Endothelial cell of hepatic sinusoid (primary cell): ENCODE measurements around the gene CELF1.

Source experiments
- in situ Hi-C: cut with HindIII; loops from 2 replicates; pipeline ENCODE4 v1.10.0; 2017; ENCODE audit warnings: low sequenced_read_pairs

Gene CELF1

DNA sequence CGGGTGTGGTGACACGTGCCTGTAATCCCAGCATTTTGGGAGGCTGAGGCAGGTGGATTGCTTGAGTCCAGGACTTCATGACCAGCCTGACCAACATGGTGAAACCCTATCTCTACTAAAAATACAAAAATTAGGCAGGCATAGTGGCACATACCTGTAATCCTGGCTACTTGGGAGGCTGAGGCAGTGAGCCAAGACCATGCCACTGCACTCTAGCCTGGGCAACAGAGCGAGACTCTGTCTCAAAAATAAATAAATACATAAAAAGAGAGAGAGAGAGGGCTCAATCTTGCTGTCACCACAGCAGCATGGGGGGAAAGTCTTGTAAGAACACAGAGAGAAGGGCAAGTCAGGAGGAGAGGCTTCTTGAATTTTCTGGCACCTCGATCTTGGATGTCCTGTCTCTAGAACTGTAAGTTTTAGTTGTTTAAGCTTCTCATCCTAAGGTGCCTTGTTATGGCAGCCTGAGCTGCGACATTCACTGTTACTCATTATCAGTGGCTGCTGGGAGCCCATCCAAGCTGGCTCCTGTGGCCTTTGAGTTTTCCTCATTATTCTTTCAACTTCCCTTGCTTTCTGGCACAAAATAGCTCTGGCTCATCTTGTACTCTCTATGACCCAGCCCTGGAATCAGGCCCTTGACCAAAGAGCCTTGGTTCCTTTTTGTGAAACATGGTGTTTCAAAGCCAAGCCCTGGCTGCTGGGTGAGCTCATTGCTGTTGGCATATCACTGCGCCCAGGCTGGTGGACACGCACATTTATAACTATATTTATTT, 118.7 kb downstream of the CELF1 start:
- in situ Hi-C loops = no loop called here

DNA sequence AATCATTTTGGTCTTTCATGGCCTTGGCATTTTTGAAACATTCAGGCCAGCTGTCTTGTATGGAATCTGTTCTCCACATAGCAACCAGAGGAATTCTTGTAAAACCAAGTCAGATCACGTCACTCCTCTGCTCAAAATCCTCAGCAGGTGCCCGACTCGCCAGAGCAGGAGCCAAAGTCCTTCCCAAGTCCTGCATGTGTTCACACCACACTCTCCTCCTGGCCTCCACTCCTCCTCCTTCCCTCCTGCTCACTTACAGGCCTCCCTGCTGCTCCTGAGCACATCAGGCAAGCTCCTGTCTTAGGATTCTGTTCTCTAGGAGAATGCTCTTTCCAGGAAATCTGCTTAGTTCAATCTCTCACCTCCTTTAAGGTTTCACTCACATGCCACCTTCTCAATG, 119.8 kb downstream of the CELF1 start:
- in situ Hi-C loops = no loop called here

DNA sequence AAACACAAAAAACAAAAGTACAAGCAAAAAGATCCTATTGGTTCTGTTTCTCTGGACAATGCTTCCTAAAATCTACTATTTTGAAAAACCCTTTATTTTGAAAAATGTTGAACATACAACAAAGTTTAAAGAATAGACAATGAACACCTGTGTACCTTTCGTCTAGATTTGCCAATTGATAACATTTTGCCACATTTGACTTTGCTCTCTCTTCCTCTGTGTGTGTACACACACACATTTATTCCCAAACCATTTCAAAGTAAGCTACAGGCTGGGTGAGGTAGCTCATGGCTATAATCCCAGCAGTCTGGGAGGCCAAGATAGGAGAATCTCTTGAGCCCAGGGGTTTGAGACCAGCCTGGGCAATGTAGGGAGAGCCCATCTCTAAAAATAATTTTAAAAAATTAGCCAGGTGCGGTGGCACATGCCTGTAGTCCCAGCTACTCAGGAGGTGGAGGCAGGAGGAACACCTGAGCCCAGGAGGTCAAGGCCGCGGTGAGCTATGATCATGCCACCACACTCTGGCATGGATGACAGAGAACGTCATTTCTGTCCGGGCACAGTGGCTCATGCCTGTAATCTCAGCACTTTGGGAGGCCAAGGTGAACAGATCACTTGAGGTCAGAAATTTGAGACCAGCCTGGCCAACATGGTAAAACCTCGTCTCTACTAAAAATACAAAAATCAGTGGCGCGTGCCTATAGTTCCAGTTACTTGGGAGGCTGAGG, 121.4 kb downstream of the CELF1 start:
- in situ Hi-C loops = no loop called here

DNA sequence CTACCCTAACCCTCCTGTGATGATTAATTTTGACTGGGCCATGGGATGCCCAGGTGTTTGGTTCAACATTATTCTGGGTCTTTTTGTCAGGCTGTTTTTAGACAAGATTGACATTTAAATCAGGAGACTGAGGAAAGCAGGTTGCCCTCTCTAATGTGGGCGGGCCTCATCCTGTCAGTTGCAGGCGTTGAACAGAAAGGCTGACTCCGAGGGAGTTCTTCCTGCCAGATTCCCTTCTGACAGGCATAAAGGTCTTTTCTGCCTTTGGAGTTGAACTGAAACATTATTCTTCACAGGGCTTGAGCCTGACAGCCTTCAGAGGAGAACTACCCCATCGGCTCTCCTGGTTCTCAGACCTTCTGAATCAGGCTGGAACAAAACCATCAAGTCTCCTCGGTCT, 122.4 kb downstream of the CELF1 start:
- in situ Hi-C loops = no loop called here

DNA sequence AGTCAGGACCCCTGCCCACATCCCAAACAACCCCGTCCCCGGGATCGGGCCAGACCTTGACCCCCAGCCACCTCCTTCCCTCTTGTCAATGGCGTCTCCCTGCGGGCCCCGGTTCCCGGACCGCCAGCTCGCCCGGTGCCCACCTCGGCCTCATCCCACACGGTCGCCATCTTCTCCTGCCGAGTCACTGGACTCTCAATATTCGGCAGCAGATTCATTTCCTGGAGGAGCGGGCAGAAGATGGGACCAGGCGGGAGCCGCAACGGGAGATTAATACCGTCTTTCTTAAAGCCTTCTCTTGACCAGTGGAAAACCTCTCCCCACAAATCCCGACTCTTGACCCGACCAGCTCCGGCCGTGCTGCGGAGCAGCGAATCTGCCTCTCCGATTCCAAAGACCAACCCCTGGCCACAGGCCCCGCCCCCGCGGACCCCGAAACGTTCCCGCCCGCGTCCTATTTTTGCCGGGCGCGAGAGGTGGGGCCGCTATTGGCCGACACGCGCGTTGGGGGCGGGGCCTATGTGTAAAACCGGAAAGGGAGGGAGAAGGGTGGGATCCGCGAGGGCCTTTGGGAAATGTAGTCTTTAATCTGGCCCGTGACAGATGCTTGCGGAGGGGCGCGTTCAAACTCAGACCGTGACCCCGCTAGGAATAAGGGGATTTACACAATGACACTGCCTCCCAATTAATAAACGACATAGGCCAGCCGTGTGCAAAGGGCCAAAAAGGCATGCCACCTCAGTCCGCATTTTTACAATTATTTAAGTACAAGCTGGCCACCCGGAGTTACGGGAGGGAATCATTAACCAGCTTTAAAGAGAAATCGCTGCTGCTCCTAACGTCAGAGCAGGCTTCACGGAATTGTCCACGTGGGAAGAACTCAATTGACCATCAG, 126.6 kb downstream of the CELF1 start, which contains the start of gene PSMC3:
Gene PSMC3 (minus strand): TSS at position 378 of the 895 bp plus-strand sequence. CDS start 160 bp downstream, at position 218.
- in situ Hi-C loops = no loop called here

DNA sequence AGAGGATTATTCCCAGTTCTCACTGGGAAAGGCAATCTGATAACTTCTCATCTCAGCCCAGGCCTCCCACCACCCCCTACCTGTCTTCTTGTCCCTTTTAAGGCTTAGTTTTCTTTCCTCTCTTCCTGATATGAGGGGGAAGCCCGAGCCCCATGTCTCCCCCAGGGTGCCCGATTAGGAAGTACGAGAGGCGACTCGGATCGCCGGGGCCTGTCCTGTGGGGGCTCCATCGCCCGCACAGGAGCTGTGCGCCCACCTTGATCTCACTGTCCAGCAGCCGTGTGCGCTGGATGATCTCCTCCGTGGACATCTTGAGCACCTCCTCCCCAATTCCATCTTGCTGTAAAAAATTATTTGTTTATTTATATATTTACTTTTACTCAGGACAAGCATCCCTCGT, 127.3 kb downstream of the CELF1 start:
- in situ Hi-C loops = no loop called here

DNA sequence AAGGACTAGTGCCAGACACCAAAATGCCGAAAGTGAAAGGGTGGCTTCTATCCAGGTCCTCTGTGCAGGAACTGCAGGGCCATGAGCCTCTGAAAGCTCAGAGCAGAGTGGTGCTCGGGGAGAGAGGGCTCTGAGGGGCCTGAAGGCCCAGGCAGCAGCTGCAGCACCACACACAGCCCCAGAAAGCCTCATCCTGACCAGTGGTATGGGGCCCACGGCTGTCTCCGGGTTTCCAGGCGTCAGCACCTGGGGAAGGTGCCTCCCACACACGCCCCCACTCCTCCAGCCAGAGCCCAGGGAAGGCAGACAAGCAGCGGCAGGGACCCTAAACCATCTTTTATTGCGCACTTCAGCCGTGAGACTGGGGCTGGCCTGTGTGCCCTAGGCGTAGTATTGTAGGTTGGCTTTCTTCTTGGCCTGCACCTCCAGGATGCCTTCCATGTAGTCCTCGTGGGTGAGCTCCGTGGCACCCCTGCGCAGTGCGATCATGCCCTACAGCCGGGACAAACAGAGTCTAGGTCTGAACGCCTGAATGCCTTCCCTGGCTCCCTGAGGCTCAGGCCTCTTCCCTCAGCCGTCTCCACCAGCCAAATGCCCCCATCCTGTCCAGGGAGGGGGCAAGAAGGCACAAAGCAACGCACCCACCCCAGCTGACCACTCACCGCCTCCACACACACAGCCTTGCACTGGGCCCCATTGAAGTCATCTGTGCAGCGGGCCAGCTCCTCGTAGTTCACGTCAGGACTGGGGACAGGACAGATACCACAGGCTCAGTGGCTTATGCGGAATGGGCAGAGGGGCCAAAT, 134.3 kb downstream of the CELF1 start:
- in situ Hi-C loops = no loop called here

DNA sequence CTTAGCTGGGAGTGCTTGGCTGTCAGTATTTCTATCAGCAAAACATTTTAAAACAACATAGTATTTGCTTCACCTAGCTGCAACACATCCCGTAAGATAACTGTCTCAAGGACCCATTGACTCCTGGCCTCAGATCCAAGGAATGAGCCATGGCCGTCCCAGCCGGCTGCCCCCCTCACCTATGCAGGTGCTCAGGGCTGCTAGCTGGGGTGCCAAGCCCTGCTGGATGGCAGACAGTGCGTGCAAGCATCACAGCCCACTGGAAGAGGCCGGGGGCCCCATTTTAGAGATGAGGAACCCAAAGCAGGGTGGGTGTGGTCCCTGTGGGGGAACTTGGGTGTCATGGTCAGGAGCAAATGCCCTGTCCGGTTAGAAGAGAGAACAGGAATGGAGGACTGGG, 135.2 kb downstream of the CELF1 start:
- in situ Hi-C loops = no loop called here

DNA sequence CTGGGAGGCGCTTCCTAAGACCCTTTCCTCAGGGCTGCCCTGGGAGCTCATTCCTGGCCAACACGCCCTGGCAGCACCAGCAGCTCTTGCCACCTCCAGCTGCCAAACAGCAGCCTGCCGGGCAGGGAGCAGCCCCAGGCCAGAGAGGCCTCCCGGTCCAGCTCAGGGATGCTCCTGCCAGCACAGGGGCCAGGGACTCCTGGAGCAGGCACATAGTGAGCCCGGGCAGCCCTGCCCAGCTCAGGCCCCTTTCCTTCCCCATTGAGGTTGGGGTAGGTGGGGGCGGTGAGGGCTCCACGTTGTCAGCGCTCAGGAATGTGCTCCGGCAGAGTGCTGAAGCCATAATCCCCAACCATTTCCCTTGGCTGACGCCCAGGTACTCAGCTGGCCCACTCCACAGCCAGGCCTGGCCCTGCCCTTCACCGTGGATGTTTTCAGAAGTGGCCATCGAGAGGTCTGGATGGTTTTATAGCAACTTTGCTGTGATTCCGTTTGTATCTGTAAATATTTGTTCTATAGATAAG, 136.9 kb downstream of the CELF1 start:
- in situ Hi-C loops = no loop called here
